Kidney (tissue), 14 donors: ENCODE data around the gene TECPR1. TPM values are rescaled to one million over a fixed set of nuclear protein-coding genes. Genes with fewer than 3 reads are reported as not detected.
A peak's percentile ranks its signal among the peaks of the same experiment; 100 is the strongest.

Experiments
- DNase-seq, 5 donors: peaks; one replicate each; pipeline ENCODE4 v3.0.0-alpha.2; 2013 to 2020
- FAIRE-seq: peaks from 2 replicates; lab custom pipeline; 2012; peaks lifted over from hg19 to GRCh38; lab: Jason Lieb, UNC
- H3K27ac ChIP-seq, 2 donors: one replicate each; pipeline ENCODE4 v1.7.0; 2013; ENCODE audit warnings: low read depth in 2 of 2, low read length in 2 of 2, inconsistent platforms in 1 of 2
- H3K27me3 ChIP-seq: one replicate; pipeline ENCODE4 v1.7.1; 2013; ENCODE audit warnings: low read length, inconsistent platforms; ENCODE audit not compliant: control insufficient read depth, insufficient read depth
- H3K36me3 ChIP-seq, 3 donors: one replicate each; pipeline versions ENCODE4 v1.7.0 to v1.7.1; 2013; ENCODE audit warnings: low read length in 3 of 3, control low read depth in 1 of 3, inconsistent platforms in 1 of 3; ENCODE audit not compliant: insufficient read depth in 3 of 3, control insufficient read depth in 2 of 3
- H3K4me1 ChIP-seq, 3 donors: one replicate each; pipeline versions ENCODE4 v1.7.0 to v1.7.1; 2013; ENCODE audit warnings: low read length in 3 of 3, inconsistent platforms in 1 of 3, low read depth in 1 of 3; ENCODE audit not compliant: control insufficient read depth in 2 of 3, insufficient read depth in 2 of 3
- H3K4me3 ChIP-seq, 3 donors: one replicate each; pipeline versions ENCODE4 v1.7.0 to v1.8.1; 2013; ENCODE audit warnings: low read length in 3 of 3, control low read depth in 1 of 3, inconsistent platforms in 1 of 3
- H3K9ac ChIP-seq, 3 donors: one replicate each; pipeline versions ENCODE4 v1.7.0 to v1.7.1; 2013; ENCODE audit warnings: low read length in 3 of 3, control low read depth in 1 of 3, inconsistent platforms in 1 of 3
- H3K9me3 ChIP-seq, 3 donors: one replicate each; pipeline versions ENCODE4 v1.7.0 to v1.7.1; 2013; ENCODE audit warnings: low read length in 3 of 3, control low read depth in 1 of 3, inconsistent platforms in 1 of 3; ENCODE audit not compliant: control insufficient read depth in 2 of 3, insufficient read depth in 1 of 3
- intact Hi-C: fragments of 100-400 bp; cut with DNase I; formaldehyde crosslinking; loops from one replicate; pipeline ENCODE4 v1.11.1; 2022
- polyA plus RNA-seq: library from polyadenylated mRNA; stranded (reverse); fragments of 350-450 nt; fragmentation: Illumina TruSeq; extraction: RNeasy Lipid Tissue Mini Kit (QIAGEN cat#74804); gene quantifications from one replicate; pipeline ENCODE4 v1.2.3, GENCODE V29; 2014; ENCODE audit warnings: low read depth, low replicate concordance; ENCODE audit not compliant: insufficient read depth
- total RNA-seq: library from RNA; stranded (reverse); fragmentation: NEBNext Ultra II Directional; extraction: Animal tissue kit (Norgen Biotek cat#: 25700); gene quantifications from one replicate; pipeline ENCODE4 v1.2.1, GENCODE V29; 2021
- TF ChIP-seq, protein P1 (sequence below): IDR thresholded peaks from 3 replicates; pipeline ENCODE4 v1.5.1; 2012; ENCODE audit warnings: mild to moderate bottlenecking, moderate library complexity, borderline replicate concordance; ENCODE audit not compliant: insufficient read depth; ENCODE audit errors: extremely low read depth
- donor health status: control.
- donor health status: control.
- donor health status: control.
- donor health status: control.
- donor health status: control.
- donor health status: DM: yes; HTN: yes; CAD: no.
- donor health status: Normal renal cell carcinoma (clear cell type).

Gene TECPR1
- total and polyA plus RNA-seq, 2 donors from 2014 or later, result 5.1 to 39.5 TPM

DNA sequence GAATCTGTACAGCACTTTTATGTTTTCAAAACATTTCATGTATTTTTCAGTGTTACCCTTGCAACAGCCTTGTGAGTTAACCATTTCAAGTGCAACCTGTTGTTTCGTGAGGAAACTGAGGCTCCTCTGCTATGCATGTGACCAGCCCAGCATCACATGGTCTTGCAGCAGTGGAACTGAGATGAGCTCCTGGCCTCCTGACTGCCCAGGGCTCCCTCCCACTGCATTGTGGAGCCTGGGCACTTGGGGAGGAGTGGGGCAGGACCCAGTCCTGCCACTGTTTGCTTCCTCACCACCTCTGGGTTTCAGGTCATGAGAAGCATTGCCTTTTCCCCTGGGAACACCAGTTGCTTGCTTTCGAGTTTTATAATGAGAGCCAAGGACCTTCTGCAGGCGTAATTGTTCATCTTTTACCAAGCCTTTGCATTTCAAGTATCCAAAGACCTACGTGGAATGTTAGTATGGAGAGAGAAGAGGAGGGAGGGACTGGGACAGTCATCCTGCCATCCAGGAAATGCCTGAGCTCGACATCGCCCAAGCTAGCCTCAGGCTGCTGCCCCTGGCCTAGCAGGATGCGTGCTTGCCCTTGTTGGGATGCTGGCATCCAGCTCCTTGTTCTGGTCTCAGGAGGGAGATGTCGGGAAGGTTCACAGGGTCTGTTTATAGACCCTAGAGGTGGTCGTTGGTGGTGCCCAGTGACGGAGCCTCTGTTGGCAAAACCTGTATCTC is 73.1 kb downstream of the TECPR1 start:
- Histone ChIP-seq H3K4me1 (no peaks in the 10 kb centered on the region), H3K27me3 (no peaks in the 10 kb centered on the region), H3K36me3 (peaks cover 0 to 19% (median 4%) of the 10 kb centered on the region in 3 donors), H3K4me3 (no peak overlapping the region), H3K9ac (no peak overlapping the region), H3K9me3 (no peaks in the 10 kb centered on the region), H3K27ac (no peak overlapping the region)
- no peak for FAIRE-seq
- intact Hi-C loops, result no loop called here
- no peak for DNase-seq
- TF ChIP-seq, protein P1, sequence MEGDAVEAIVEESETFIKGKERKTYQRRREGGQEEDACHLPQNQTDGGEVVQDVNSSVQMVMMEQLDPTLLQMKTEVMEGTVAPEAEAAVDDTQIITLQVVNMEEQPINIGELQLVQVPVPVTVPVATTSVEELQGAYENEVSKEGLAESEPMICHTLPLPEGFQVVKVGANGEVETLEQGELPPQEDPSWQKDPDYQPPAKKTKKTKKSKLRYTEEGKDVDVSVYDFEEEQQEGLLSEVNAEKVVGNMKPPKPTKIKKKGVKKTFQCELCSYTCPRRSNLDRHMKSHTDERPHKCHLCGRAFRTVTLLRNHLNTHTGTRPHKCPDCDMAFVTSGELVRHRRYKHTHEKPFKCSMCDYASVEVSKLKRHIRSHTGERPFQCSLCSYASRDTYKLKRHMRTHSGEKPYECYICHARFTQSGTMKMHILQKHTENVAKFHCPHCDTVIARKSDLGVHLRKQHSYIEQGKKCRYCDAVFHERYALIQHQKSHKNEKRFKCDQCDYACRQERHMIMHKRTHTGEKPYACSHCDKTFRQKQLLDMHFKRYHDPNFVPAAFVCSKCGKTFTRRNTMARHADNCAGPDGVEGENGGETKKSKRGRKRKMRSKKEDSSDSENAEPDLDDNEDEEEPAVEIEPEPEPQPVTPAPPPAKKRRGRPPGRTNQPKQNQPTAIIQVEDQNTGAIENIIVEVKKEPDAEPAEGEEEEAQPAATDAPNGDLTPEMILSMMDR, result no peak

GRCh38 chr7:98178321-98178720 is 73.7 kb downstream of the TECPR1 start:
- TF ChIP-seq, protein P1, result no peak
- peaks cover 0 to 19% (median 4%) of the 10 kb centered on the region in 3 donors for H3K36me3 ChIP-seq
- DNase-seq, result peak in 1 of 5 donors; percentile 22
- no peaks in the 10 kb centered on the region for H3K9me3 ChIP-seq
- intact Hi-C loops, result no loop called here
- no peaks in the 10 kb centered on the region for H3K4me1 ChIP-seq
- H3K27ac ChIP-seq, result no peak overlapping the region
- no peak overlapping the region for H3K9ac ChIP-seq
- no peak for FAIRE-seq
- H3K27me3 ChIP-seq, result no peaks in the 10 kb centered on the region
- no peak overlapping the region for H3K4me3 ChIP-seq

DNA sequence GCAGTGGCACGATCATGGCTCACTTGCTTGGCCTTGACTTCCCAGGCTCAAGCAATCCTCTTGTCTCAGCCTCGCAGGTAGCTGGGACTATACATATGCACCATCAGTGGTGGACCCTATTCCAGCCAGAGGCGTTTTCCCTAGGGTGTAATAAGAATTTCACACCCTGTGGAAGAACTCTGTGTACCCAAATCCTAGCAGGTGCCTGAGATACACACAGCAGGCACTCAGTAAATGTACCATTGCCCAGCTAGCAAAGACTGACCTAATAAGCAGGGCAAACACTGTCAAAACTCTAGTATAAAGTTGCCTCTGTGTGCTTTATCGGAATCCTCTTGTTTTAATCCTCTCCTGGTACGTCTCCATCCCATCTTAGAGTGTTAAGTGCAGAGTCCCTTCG is 74.5 kb downstream of the TECPR1 start:
- Histone ChIP-seq H3K36me3 (peaks cover 0 to 19% (median 4%) of the 10 kb centered on the region in 3 donors), H3K4me1 (no peaks in the 10 kb centered on the region), H3K9ac (no peak overlapping the region), H3K9me3 (no peaks in the 10 kb centered on the region), H3K27me3 (no peaks in the 10 kb centered on the region), H3K4me3 (no peak overlapping the region), H3K27ac (no peak overlapping the region)
- no peak for FAIRE-seq
- TF ChIP-seq, protein P1, result no peak
- intact Hi-C loops, result no loop called here
- DNase-seq, result no peak
